ENCODE results near the gene PNPLA7. TPM values are rescaled to one million over a fixed set of nuclear protein-coding genes. Genes with fewer than 3 reads are reported as not detected.

Gene PNPLA7
- total RNA-seq, 3 donors from 2014 or later (not counting 1 experiment from before 2014, with no cell fraction given), result 4.3 to 6.4 (median 4.9) TPM

DNA sequence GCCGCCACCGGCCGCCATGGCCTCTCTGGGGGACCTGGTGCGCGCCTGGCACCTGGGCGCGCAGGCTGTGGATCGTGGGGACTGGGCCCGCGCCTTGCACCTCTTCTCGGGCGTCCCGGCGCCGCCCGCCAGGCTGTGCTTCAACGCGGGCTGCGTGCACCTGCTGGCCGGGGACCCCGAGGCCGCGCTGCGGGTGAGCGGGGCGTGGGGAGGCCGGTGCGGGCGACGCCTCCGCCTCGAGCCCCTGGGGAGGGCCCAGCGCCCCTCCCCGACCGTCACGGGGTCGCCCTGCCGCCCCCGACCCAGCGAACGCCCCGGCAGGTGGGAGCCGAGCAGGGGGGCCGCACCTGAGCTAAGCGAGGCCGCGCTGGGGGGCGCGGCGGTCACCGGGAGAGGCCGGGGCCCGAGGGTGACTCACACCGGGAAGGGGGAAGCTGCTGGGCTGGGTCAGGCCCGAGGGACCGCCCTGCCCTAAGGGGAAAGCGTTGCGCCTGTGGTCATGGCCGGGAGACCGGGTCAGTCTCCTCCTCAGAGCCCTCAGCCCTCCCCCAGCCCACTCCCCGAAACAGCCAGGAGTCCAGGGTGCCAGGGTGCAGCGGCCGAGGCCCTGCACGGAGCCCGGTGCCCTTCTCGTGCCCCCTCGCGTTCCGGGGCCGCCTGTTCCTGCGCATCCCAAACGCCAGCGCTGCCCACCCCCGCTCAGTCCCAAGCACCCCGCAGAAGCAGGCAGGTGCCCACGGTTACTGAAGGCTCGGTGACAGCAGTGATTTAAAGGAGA is 126.5 kb downstream of the PNPLA7 start:
- DNase-seq, result peak in 1 of 2 donors; percentile 30
- no peaks in the 10 kb centered on the region for H3K36me3 Mint-ChIP-seq
- H3K27me3 ChIP-seq (ENCODE audit: control insufficient read depth, insufficient read depth, low read length), result no peaks in the 10 kb centered on the region
- no peaks in the 10 kb centered on the region for H3K9me3 ChIP-seq (ENCODE audit: control insufficient read depth, insufficient read depth, low read length)
- peak overlapping the region; percentile 60 to 64 for H3K27ac Mint-ChIP-seq
- peaks cover 17% of the 10 kb centered on the region for H3K4me1 ChIP-seq (ENCODE audit: control insufficient read depth, insufficient read depth, low read length)
- H3K4me3 Mint-ChIP-seq, result peak overlapping the region; percentile 78
- TF ChIP-seq, protein P1, sequence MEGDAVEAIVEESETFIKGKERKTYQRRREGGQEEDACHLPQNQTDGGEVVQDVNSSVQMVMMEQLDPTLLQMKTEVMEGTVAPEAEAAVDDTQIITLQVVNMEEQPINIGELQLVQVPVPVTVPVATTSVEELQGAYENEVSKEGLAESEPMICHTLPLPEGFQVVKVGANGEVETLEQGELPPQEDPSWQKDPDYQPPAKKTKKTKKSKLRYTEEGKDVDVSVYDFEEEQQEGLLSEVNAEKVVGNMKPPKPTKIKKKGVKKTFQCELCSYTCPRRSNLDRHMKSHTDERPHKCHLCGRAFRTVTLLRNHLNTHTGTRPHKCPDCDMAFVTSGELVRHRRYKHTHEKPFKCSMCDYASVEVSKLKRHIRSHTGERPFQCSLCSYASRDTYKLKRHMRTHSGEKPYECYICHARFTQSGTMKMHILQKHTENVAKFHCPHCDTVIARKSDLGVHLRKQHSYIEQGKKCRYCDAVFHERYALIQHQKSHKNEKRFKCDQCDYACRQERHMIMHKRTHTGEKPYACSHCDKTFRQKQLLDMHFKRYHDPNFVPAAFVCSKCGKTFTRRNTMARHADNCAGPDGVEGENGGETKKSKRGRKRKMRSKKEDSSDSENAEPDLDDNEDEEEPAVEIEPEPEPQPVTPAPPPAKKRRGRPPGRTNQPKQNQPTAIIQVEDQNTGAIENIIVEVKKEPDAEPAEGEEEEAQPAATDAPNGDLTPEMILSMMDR (IDR thresholded peaks at IDR 0.05), result peak; percentile 26
- 9% methylated on average over 77 of the region's 77 CpGs for WGBS (ENCODE audit: insufficient coverage)
- H3K27ac ChIP-seq (ENCODE audit: low read length), result no peak overlapping the region
- no peaks in the 10 kb centered on the region for H3K27me3 Mint-ChIP-seq (ENCODE audit: low read depth in 2 of 2)
- no peaks in the 10 kb centered on the region for H3K9me3 Mint-ChIP-seq
- intact Hi-C loops (cut with micrococcal nuclease), result loop anchor here (1.0 to 5.0 kb wide), 3 partner anchors 22 to 99 kb away; no protein-coding TSS in a partner anchor
- peak; percentile 41 to 44 (median 44) for ATAC-seq
- no peaks in the 10 kb centered on the region for H3K36me3 ChIP-seq (ENCODE audit: control insufficient read depth, insufficient read depth, low read length)
- peaks cover 0 to 5% of the 10 kb centered on the region in 2 donors for H3K4me1 Mint-ChIP-seq
- H3K4me3 ChIP-seq (ENCODE audit: low read length), result peak overlapping the region; percentile 25

DNA sequence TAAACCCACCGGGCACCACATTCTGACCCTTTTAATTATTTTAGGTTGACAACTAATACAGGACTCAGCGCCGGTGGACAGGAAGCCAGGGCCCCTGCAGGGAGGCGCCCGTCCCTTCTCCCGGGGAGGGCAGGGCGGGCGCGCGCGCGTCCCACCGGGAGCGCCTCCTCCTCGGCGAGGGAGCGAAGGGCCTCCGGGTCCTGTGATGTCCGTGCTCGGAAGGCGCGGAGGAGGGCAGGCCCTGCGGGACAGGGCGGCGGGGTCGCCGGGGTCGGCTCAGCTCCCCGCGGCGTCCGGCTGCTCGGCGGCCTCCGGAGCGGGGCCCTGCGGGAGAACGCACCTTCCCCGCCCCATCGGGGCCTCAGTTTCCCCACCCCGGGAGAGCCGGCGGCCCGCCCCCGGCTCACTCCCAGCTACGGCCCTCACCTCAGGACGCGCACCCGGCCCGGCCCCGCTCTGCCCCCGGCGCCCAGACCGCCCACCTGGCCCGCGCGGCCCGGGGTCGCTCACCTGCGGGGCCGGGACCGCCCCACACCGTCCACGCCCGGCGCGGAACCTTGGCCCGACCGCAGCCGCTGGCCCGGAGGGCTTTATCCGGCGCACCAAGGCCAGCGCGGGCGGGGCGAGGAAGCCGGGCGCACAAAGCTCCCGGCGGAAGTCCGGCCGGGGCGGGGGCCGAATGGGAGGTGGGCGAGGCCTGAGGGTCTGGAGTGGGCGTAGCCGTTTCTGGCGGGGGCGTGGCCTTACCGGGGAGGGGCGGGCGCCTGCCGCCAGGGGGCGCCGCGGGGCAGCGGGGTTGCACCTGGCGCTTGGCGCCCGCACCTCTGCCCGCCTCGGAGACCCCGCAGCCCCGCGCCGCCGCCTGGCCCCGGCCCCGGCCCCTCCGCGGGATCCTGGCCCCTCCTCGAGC is 127.3 kb downstream of the PNPLA7 start, which contains the start of the genes EXD3 and NOXA1:
EXD3 (minus strand) TSS at position 559 of the 910 bp plus-strand sequence. CDS start 27,805 bp downstream, outside the sequence.
NOXA1 (plus strand) TSS at position 790 of the 910 bp plus-strand sequence. CDS start 137 bp downstream, outside the sequence.
- WGBS (ENCODE audit: insufficient coverage), result under 1% methylated on average over 113 of the region's 113 CpGs
- no peaks in the 10 kb centered on the region for H3K27me3 ChIP-seq (ENCODE audit: control insufficient read depth, insufficient read depth, low read length)
- no peaks in the 10 kb centered on the region for H3K9me3 ChIP-seq (ENCODE audit: control insufficient read depth, insufficient read depth, low read length)
- peaks cover 0 to 5% of the 10 kb centered on the region in 2 donors for H3K4me1 Mint-ChIP-seq
- DNase-seq (peak; percentile 95 to 96), ATAC-seq (peak; percentile 96 to 99 (median 97))
- H3K27me3 Mint-ChIP-seq (ENCODE audit: low read depth in 2 of 2), result no peaks in the 10 kb centered on the region
- TF ChIP-seq, protein P1 (IDR thresholded peaks at IDR 0.05), result peak; percentile 66
- H3K36me3 ChIP-seq (ENCODE audit: control insufficient read depth, insufficient read depth, low read length), result no peaks in the 10 kb centered on the region
- peak within 1 kb of the TSS; percentile 83 for H3K4me3 Mint-ChIP-seq
- H3K9me3 Mint-ChIP-seq, result no peaks in the 10 kb centered on the region
- intact Hi-C loops (cut with micrococcal nuclease), result loop anchor here (1.0 to 5.0 kb wide), 2 partner anchors 22 to 39 kb away; no protein-coding TSS in a partner anchor
- peak within 1 kb of the TSS; percentile 11 for H3K27ac ChIP-seq (ENCODE audit: low read length)
- H3K36me3 Mint-ChIP-seq, result no peaks in the 10 kb centered on the region
- H3K4me3 ChIP-seq (ENCODE audit: low read length), result peak within 1 kb of the TSS; percentile 63
- peaks cover 17% of the 10 kb centered on the region for H3K4me1 ChIP-seq (ENCODE audit: control insufficient read depth, insufficient read depth, low read length)
- peak within 1 kb of the TSS; percentile 60 to 67 for H3K27ac Mint-ChIP-seq

DNA sequence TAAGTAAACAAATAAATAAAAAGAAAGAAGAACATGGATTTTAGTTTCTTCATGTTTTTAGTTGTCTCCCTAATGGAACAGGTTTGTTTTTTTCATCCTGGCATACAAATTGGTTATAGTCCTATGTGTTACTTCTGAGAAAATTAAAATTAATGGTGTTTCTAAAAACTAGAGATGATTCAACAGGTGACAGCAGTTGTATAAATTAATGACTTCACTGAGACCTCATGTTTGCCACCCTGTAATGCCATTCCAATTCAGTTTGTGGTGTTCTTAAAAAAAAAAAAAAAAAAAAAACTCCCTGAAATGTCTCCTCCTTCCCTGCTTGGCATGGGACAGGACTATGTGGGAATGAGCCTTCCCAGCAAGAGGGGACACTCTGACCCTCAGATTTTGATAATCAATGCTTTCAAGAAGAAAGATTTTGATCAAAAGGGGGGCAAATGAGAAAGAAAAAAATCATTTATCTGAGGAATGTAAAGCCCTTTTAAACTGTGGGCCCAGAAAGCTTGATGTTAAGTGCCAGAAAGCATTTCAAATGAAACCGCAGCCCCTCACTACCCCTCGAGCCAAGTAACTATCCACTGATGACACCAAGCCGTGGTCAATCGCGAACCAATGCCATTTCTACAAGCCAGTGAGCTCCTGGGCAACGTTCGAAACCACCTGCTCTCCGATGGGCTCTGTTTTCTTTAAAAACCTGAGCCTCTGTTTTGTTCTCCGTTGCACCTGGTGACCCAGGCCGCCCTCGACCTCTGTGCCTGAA is 128.2 kb downstream of the PNPLA7 start:
- Histone ChIP-seq H3K4me3 (ENCODE audit: low read length) (peak overlapping the region; percentile 63), H3K36me3 (ENCODE audit: control insufficient read depth, insufficient read depth, low read length) (no peaks in the 10 kb centered on the region), H3K4me1 (ENCODE audit: control insufficient read depth, insufficient read depth, low read length) (peaks cover 18% of the 10 kb centered on the region), H3K9me3 (ENCODE audit: control insufficient read depth, insufficient read depth, low read length) (no peaks in the 10 kb centered on the region), H3K27me3 (ENCODE audit: control insufficient read depth, insufficient read depth, low read length) (no peaks in the 10 kb centered on the region), H3K27ac (ENCODE audit: low read length) (peak overlapping the region; percentile 11)
- H3K9me3 Mint-ChIP-seq, result no peaks in the 10 kb centered on the region
- 5% methylated on average over 11 of the region's 11 CpGs for WGBS (ENCODE audit: insufficient coverage)
- peak overlapping the region; percentile 83 for H3K4me3 Mint-ChIP-seq
- intact Hi-C loops (cut with micrococcal nuclease), result loop anchor here (5.0 kb wide), 1 partner anchor 40 kb away; no protein-coding TSS in a partner anchor
- TF ChIP-seq, protein P1 (IDR thresholded peaks at IDR 0.05), result no peak
- no peaks in the 10 kb centered on the region for H3K27me3 Mint-ChIP-seq (ENCODE audit: low read depth in 2 of 2)
- peaks cover 0 to 5% of the 10 kb centered on the region in 2 donors for H3K4me1 Mint-ChIP-seq
- H3K27ac Mint-ChIP-seq, result peak overlapping the region in 1 of 2 donors; percentile 67
- DNase-seq (no peak), ATAC-seq (no peak)
- no peaks in the 10 kb centered on the region for H3K36me3 Mint-ChIP-seq
